Measurements from ENCODE around the gene VSIR.

GRCh38 chr10:71779641-71780040 is 6.3 kb upstream of the VSIR start:
- TF ChIP-seq, protein P1, sequence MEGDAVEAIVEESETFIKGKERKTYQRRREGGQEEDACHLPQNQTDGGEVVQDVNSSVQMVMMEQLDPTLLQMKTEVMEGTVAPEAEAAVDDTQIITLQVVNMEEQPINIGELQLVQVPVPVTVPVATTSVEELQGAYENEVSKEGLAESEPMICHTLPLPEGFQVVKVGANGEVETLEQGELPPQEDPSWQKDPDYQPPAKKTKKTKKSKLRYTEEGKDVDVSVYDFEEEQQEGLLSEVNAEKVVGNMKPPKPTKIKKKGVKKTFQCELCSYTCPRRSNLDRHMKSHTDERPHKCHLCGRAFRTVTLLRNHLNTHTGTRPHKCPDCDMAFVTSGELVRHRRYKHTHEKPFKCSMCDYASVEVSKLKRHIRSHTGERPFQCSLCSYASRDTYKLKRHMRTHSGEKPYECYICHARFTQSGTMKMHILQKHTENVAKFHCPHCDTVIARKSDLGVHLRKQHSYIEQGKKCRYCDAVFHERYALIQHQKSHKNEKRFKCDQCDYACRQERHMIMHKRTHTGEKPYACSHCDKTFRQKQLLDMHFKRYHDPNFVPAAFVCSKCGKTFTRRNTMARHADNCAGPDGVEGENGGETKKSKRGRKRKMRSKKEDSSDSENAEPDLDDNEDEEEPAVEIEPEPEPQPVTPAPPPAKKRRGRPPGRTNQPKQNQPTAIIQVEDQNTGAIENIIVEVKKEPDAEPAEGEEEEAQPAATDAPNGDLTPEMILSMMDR (conservative IDR thresholded peaks at IDR 0.05), result no peak
- TF ChIP-seq EZH2 (IDR thresholded peaks at IDR 0.05; ENCODE audit: low read depth), result no peak

All from PC-9 (cell line).